ENCODE measurements around the gene SMIM29. TPM values are rescaled to one million over a fixed set of nuclear protein-coding genes. Genes with fewer than 3 reads are reported as not detected.

The SMIM29 gene
- total and polyA plus RNA-seq, 11 donors, result 18.4 to 50.4 (median 31.3) TPM

DNA sequence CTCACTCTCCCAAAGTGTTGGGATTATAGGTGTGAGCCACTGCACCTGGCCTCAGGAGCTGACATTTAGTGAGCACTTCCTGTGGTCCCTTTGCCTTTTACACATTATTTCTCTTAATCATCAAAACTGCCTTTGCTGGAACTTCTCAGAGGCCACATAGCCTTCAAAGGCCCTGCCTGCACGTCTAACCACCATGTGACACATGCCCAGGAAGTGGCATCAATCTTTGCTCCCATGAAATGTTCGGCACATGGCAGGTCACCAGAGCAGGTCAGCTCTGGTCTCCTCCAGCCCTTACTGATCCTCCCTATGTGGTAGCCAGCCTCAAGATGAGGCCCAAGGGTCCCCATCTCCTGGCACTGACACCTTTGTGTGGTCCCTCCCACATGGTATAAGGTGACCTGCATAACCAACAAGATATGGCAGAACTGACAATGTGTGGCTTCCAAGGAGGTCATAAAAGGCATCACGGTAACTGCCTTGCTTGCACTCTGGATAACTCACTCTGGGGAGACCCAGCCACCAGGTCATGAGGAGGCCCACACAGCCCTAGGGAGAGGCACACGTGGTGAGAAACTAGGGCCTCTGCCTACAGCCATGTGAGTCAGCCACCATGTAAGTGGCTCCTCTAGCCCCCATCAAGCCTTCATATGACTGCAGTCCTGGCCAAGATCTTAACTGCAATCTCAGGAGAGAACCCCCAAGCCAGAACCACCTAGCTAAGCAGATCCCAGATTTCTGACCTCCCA lies 40.9 kb downstream of the SMIM29 start:
- intact Hi-C loops (cut with DNase I), result no loop called here
- TF ChIP-seq POLR2A (IDR thresholded peaks at IDR 0.05), result no peak
- TF ChIP-seq CTCF (IDR thresholded peaks at IDR 0.05), result no peak
- H3K4me1 ChIP-seq, result no peaks in the 10 kb centered on the region
- ATAC-seq (no peak), DNase-seq (no peak)
- 86 to 91% (median 90%) methylated on average over 3 to 4 of the region's 4 CpGs for whole genome bisulfite sequencing, 4 donors
- H3K9me3 ChIP-seq, result no peaks in the 10 kb centered on the region
- no peaks in the 10 kb centered on the region for H3K27me3 ChIP-seq
- H3K27ac ChIP-seq, result no peak overlapping the region
- no peaks in the 10 kb centered on the region for H3K36me3 ChIP-seq
- no peak overlapping the region for H3K4me3 ChIP-seq

DNA sequence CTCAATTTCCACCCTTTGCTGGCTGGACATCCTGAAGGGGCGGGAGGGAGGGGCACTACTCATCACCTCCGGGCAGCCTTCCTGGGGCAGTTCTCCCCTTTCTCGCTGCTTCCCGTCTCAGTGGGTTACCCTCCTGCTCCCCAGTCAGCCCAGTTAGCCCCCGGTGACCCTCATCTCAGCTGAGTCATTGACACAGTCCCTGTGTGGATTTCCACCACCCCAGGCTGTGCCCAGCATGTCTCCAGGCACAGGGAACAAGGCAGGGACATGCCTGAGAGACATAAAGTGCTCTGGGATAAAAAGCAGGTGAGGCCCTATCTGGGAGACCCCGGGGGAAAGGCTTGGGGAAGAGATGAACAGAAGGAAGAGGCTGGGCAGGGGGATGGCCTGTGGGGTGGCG lies 42.1 kb downstream of the SMIM29 start:
- no peak for DNase-seq
- ATAC-seq, result peak in 1 of 4 donors; percentile 21
- Histone ChIP-seq H3K27me3 (no peaks in the 10 kb centered on the region), H3K36me3 (no peaks in the 10 kb centered on the region), H3K9me3 (no peaks in the 10 kb centered on the region), H3K4me3 (no peak overlapping the region), H3K27ac (no peak overlapping the region), H3K4me1 (no peaks in the 10 kb centered on the region)
- TF ChIP-seq POLR2A (IDR thresholded peaks at IDR 0.05) (no peak), CTCF (IDR thresholded peaks at IDR 0.05) (no peak)
- 64 to 79% (median 70%) methylated on average over 7 of the region's 7 CpGs for WGBS, 4 donors
- intact Hi-C loops (cut with DNase I), result no loop called here

DNA sequence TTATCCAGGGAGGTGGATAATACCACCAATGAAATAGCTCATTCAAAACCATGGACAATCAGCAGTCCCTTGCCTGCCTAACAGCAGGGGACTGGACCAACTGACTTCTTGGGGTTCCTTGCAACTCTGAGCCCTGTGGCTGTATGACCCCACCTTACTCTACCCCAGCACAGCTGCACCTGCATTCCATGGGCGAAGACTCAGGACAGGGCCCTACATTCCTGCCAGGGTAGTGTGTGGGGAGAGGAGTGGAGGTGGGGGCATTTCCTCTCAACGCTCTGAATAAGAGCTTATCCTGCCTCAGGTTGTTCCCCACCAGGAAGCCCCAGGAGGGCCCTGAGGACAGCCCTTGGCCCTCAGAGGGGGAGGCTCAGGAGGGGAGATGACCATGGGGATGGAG lies 42.9 kb downstream of the SMIM29 start:
- Histone ChIP-seq H3K9me3 (no peaks in the 10 kb centered on the region), H3K4me3 (no peak overlapping the region), H3K27ac (no peak overlapping the region), H3K27me3 (no peaks in the 10 kb centered on the region), H3K36me3 (no peaks in the 10 kb centered on the region), H3K4me1 (no peaks in the 10 kb centered on the region)
- no peak for DNase-seq
- TF ChIP-seq POLR2A (IDR thresholded peaks at IDR 0.05) (no peak), CTCF (IDR thresholded peaks at IDR 0.05) (no peak)
- intact Hi-C loops (cut with DNase I), result no loop called here
- 75 to 81% (median 77%) methylated on average over 2 of the region's 2 CpGs for WGBS, 4 donors
- no peak for ATAC-seq

GRCh38 chr6:34205466-34205865 lies 43.3 kb downstream of the SMIM29 start:
- Histone ChIP-seq H3K9me3 (no peaks in the 10 kb centered on the region), H3K27ac (no peak overlapping the region), H3K27me3 (no peaks in the 10 kb centered on the region), H3K4me3 (no peak overlapping the region), H3K36me3 (no peaks in the 10 kb centered on the region), H3K4me1 (no peaks in the 10 kb centered on the region)
- no peak for DNase-seq
- ATAC-seq, result peak in 2 of 4 donors; percentile 55
- WGBS, 4 donors, result 86 to 90% (median 89%) methylated on average over 3 of the region's 3 CpGs
- TF ChIP-seq POLR2A (IDR thresholded peaks at IDR 0.05) (no peak), CTCF (IDR thresholded peaks at IDR 0.05) (no peak)
- intact Hi-C loops (cut with DNase I), result no loop called here
